ENCODE results near the gene LSM3.

- TF ChIP-seq CTCF (conservative IDR thresholded peaks at IDR 0.05; ENCODE audit: low read length) (no peak), EZH2phosphoT487 (IDR thresholded peaks at IDR 0.05; ENCODE audit: borderline replicate concordance, low read depth, low read length) (no peak)
Measured at GRCh38 chr3:14179114-14179465, 473 bp downstream of the LSM3 start.
